Keratinocyte (primary cell): ENCODE measurements around the gene LRBA.

Experiments used
- EZH2 ChIP-seq: IDR thresholded peaks from one replicate; pipeline ENCODE4 v1.6.1; 2012; ENCODE audit warnings: inconsistent platforms, mild to moderate bottlenecking, low read length, moderate library complexity
- TF ChIP-seq, protein P1 (sequence below), 3 experiments: IDR thresholded peaks in 1 of 3; conservative IDR thresholded peaks in 1 of 3; optimal IDR thresholded peaks in 1 of 3; 2 replicates in 2 of 3; 3 replicates in 1 of 3; pipeline versions ENCODE3 to v1.5.1; 2011; ENCODE audit warnings: low read length in 3 of 3, mild to moderate bottlenecking in 3 of 3, moderate library complexity in 2 of 3, control low read depth in 1 of 3, inconsistent platforms in 1 of 3; ENCODE audit not compliant: insufficient read depth in 2 of 3; ENCODE audit errors: extremely low read depth in 1 of 3

DNA sequence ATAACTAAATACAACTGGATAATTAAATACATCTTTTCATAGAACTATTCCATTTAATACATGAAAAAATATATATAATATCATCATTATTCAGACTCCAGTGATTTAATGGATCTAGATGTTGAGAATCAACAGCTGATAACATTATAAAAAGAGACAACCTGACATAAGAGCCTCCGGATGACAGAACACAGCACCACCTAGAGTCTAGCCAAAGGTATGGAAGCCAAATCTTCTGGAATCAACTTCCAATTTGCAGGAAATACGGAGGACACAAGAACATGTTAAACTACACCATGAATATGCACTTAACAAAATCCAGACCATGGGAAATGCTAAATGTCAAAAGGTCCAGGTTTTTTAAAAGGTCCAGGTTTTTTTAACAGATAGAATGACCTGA lies 55.0 kb downstream of the LRBA start:
- TF ChIP-seq, protein P1, sequence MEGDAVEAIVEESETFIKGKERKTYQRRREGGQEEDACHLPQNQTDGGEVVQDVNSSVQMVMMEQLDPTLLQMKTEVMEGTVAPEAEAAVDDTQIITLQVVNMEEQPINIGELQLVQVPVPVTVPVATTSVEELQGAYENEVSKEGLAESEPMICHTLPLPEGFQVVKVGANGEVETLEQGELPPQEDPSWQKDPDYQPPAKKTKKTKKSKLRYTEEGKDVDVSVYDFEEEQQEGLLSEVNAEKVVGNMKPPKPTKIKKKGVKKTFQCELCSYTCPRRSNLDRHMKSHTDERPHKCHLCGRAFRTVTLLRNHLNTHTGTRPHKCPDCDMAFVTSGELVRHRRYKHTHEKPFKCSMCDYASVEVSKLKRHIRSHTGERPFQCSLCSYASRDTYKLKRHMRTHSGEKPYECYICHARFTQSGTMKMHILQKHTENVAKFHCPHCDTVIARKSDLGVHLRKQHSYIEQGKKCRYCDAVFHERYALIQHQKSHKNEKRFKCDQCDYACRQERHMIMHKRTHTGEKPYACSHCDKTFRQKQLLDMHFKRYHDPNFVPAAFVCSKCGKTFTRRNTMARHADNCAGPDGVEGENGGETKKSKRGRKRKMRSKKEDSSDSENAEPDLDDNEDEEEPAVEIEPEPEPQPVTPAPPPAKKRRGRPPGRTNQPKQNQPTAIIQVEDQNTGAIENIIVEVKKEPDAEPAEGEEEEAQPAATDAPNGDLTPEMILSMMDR (optimal IDR thresholded peaks at IDR 0.05 in 1 of 3, IDR thresholded peaks at IDR 0.05 in 1 of 3, conservative IDR thresholded peaks at IDR 0.05 in 1 of 3; ENCODE audit: extremely low read depth in 1 of 3, insufficient read depth in 2 of 3, low read length in 3 of 3) = peak; percentile 53 to 71 (median 65)
- no peak for TF ChIP-seq EZH2
